SK-N-MC (cell line): ENCODE measurements around the gene GCK.
A peak's percentile ranks its signal among the peaks of the same experiment; 100 is the strongest.

Source experiments
- DNase-seq: peaks from one replicate; pipeline ENCODE4 v3.0.0-alpha.2; 2011; ENCODE audit warnings: low read depth, low spot score
- H3K27ac ChIP-seq: fragments of 200-600 bp; sonication (generic); 2 replicates; pipeline ENCODE4 v1.5.1; 2016; ENCODE audit warnings: mixed run types
- H3K36me3 ChIP-seq: fragments of 200-600 bp; sonication (generic); 2 replicates; pipeline ENCODE4 v1.6.1; 2017; ENCODE audit warnings: antibody characterized with exemption, low read length, mixed read lengths; ENCODE audit not compliant: insufficient read depth
- H3K4me3 ChIP-seq: fragments of 200-600 bp; sonication (generic); 2 replicates; pipeline ENCODE4 v1.5.1; 2016
- H3K9ac ChIP-seq: fragments of 200-600 bp; sonication (generic); 2 replicates; pipeline ENCODE4 v1.8.0; 2017; ENCODE audit warnings: mixed run types, mixed read lengths; ENCODE audit not compliant: insufficient read length
- H3K9me3 ChIP-seq: fragments of 200-600 bp; sonication (generic); 2 replicates; pipeline ENCODE4 v1.6.1; 2017; ENCODE audit warnings: low read depth, mild to moderate bottlenecking, antibody characterized with exemption, low read length, moderate library complexity, mixed read lengths
- EZH2 ChIP-seq: fragments of 200-600 bp; sonication (generic); IDR thresholded peaks from one replicate; pipeline ENCODE4 v1.6.1; 2017; ENCODE audit warnings: antibody characterized with exemption
- FOXP2 ChIP-seq: optimal IDR thresholded peaks from 2 replicates; pipeline ENCODE3; 2011; ENCODE audit warnings: mild to moderate bottlenecking, moderate library complexity; ENCODE audit not compliant: insufficient read depth; ENCODE audit errors: extremely low read length, control extremely low read depth
- POLR2AphosphoS5 ChIP-seq: IDR thresholded peaks from 2 replicates; pipeline ENCODE4 v1.6.1; 2012; ENCODE audit warnings: mild to moderate bottlenecking, low read depth, low read length, borderline replicate concordance

Gene GCK

DNA sequence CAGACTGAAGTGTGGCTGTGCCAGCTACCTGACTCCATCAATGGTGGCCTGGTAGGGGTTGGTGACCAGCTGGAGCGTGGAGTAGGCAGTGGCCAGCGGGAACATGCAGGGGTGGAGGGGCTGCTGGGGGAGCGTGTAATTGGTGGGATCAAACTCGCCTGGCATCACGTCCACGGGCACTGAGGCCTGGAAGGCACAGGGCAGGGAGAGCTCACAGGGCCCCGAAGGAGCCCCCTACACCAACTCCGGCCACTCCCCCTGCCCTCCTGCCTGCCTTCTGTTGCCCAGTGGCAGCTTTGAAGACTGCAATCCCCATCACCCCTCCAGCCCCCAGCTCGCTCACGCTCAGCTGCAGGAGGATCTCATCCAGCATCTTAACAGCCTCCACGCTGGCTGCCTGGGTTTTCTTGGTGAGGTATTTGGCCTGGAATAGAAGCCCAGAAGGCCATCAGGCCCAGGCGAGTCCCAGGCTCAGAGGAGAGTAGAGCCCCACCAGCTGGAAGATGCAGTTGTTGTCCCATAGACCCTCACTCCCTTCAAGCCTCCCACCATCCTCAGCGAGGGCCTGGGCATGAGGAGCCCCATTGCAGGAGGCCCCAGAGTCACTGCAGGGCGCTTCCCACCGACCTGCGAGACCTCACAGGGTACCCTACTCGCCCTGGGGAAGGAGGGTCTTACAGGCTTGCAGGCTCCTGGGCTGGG, 73.0 kb downstream of the GCK start:
- Histone ChIP-seq H3K27ac (no peak overlapping the region), H3K36me3 (peaks cover 65% of the 10 kb centered on the region)
- no peak for DNase-seq

GRCh38 chr7:44114586-44115310, 74.5 kb downstream of the GCK start:
- TF ChIP-seq POLR2AphosphoS5 (no peak; the same call in 1 of the 2 replicates), FOXP2 (no peak), EZH2 (no peak)
- H3K36me3 ChIP-seq: peaks cover 50% of the 10 kb centered on the region; the same call in 1 of the 2 replicates
- no peak overlapping the region for H3K4me3 ChIP-seq
- DNase-seq: no peak
- no peaks in the 10 kb centered on the region for H3K9me3 ChIP-seq
- H3K9ac ChIP-seq: no peak overlapping the region
- no peak overlapping the region for H3K27ac ChIP-seq

More for the DNA sequence above, 73.0 kb downstream of the GCK start:
- Histone ChIP-seq H3K4me3 (no peak overlapping the region), H3K9me3 (no peaks in the 10 kb centered on the region), H3K9ac (no peak overlapping the region)
- TF ChIP-seq FOXP2 (no peak), POLR2AphosphoS5 (no peak; the same call in 1 of the 2 replicates), EZH2 (no peak)

DNA sequence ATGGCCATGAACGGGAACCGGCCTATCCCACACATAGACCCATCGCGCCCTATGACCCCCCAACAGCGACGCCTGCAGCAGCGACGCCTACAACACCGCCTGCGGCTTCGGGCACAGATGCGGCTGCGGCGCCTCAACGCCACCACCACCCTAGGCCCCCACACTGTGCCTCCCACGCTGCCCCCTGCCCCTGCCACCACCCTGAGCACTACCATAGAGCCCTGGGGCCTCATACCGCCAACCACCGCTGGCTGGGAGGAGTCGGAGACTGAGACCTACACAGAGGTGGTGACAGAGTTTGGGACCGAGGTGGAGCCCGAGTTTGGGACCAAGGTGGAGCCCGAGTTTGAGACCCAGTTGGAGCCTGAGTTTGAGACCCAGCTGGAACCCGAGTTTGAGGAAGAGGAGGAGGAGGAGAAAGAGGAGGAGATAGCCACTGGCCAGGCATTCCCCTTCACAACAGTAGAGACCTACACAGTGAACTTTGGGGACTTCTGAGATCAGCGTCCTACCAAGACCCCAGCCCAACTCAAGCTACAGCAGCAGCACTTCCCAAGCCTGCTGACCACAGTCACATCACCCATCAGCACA, 75.4 kb downstream of the GCK start:
- no peak overlapping the region for H3K27ac ChIP-seq
- DNase-seq: no peak
- no peak overlapping the region for H3K4me3 ChIP-seq
- no peaks in the 10 kb centered on the region for H3K9me3 ChIP-seq
- peaks cover 41% of the 10 kb centered on the region; the same call in 1 of the 2 replicates for H3K36me3 ChIP-seq
- no peak overlapping the region for H3K9ac ChIP-seq
- no peak for TF ChIP-seq POLR2AphosphoS5
- no peak for TF ChIP-seq EZH2
- no peak for TF ChIP-seq FOXP2

GRCh38 chr7:44112997-44113763, 76.1 kb downstream of the GCK start:
- Histone ChIP-seq H3K27ac (no peak overlapping the region), H3K4me3 (no peak overlapping the region), H3K9me3 (no peaks in the 10 kb centered on the region), H3K9ac (no peak overlapping the region), H3K36me3 (peaks cover 37% of the 10 kb centered on the region; the same call in 1 of the 2 replicates)
- TF ChIP-seq EZH2 (no peak), POLR2AphosphoS5 (peak; percentile 40; the same call in 1 of the 2 replicates), FOXP2 (no peak)
- no peak for DNase-seq

DNA sequence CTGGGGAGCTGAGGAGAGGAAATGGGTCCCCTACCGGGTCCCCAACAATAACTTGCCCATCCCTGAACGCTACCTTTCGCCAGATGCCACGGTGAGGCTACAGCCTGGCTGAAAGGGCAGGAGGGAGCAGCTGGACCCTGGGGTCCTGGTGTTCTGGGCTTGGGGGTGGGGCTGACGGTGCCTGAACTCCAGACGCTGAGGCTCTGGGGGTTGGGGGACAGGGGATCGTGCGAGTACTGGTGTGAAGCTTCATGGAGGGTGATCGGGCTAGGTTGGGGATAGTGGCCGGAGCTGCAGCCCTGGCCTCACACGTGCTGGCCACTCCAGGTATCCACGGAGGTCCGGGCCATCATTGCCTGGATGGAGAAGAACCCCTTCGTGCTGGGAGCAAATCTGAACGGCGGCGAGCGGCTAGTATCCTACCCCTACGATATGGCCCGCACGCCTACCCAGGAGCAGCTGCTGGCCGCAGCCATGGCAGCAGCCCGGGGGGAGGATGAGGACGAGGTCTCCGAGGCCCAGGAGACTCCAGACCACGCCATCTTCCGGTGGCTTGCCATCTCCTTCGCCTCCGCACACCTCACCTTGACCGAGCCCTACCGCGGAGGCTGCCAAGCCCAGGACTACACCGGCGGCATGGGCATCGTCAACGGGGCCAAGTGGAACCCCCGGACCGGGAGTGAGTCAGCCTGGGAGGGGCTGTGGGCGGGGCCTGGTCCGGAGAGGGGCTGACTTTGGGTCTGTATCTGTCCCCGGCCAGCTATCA, 76.8 kb downstream of the GCK start:
- no peak overlapping the region for H3K9ac ChIP-seq
- no peak overlapping the region for H3K27ac ChIP-seq
- no peaks in the 10 kb centered on the region for H3K9me3 ChIP-seq
- no peak overlapping the region for H3K4me3 ChIP-seq
- H3K36me3 ChIP-seq: peaks cover 29% of the 10 kb centered on the region; the same call in 1 of the 2 replicates
- no peak for DNase-seq
- TF ChIP-seq EZH2 (no peak), FOXP2 (no peak), POLR2AphosphoS5 (no peak; the same call in 1 of the 2 replicates)

DNA sequence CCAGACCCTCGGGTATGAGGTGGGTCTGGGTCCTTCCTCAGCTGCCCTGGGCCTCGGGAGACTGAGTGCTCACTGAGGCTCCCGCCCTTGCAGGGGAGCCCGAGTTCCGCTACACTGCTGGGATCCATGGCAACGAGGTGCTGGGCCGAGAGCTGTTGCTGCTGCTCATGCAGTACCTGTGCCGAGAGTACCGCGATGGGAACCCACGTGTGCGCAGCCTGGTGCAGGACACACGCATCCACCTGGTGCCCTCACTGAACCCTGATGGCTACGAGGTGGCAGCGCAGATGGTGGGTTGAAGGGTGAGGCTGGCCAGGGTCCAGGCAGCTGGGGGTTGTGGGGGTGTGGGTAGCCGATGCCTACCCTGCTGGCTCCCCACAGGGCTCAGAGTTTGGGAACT, 77.5 kb downstream of the GCK start:
- Histone ChIP-seq H3K27ac (no peak overlapping the region), H3K36me3 (peaks cover 22% of the 10 kb centered on the region; the same call in 1 of the 2 replicates), H3K4me3 (no peak overlapping the region), H3K9ac (no peak overlapping the region), H3K9me3 (no peaks in the 10 kb centered on the region)
- DNase-seq: no peak
- no peak for TF ChIP-seq FOXP2
- no peak; the same call in 1 of the 2 replicates for TF ChIP-seq POLR2AphosphoS5
- no peak for TF ChIP-seq EZH2
